GM06990 (cell line): ENCODE results near the gene GRIA1.

ENCODE experiments used
- DNase-seq: peaks from one replicate; pipeline ENCODE4 v3.0.0-alpha.2; 2011; ENCODE audit not compliant: insufficient read length; ENCODE audit errors: extremely low read depth
- H3K27me3 ChIP-seq: replicated peaks from 2 replicates; pipeline ENCODE4 v1.6.0; 2011; ENCODE audit warnings: low read length; ENCODE audit not compliant: control insufficient read depth, insufficient read depth
- H3K36me3 ChIP-seq: 2 replicates; pipeline ENCODE4 v1.5.1; 2011; ENCODE audit warnings: low read length; ENCODE audit not compliant: control insufficient read depth, insufficient read depth
- H3K4me3 ChIP-seq: replicated peaks from 2 replicates; pipeline ENCODE4 v1.5.1; 2011; ENCODE audit warnings: low read depth, mild to moderate bottlenecking, control low read depth, low read length
- CTCF ChIP-seq: IDR thresholded peaks from 2 replicates; pipeline ENCODE4 v1.5.1; 2011; ENCODE audit warnings: low read length, control low read depth, mild to moderate bottlenecking, inconsistent platforms; ENCODE audit not compliant: insufficient read depth, poor library complexity, severe bottlenecking

The GRIA1 gene

DNA sequence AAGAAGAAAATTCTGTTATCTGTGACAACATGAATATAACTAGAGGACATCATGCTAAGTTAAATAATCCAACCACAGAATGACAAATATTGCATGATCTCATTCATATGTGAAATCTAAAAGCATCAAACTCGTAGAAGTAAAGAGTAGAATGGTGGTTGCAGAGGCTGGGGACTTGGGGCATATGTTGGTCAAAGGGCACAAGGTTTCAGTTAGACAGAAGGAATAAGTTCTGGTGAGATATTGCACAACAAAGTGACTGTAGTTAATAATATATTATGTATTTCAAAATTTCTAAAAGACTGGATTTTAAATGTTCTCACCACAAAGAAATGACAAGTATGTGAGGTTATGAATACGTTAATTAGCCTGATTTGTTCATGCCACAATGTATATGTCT, 24.8 kb downstream of the GRIA1 start:
- Histone ChIP-seq H3K27me3 (no peaks in the 10 kb centered on the region), H3K36me3 (no peaks in the 10 kb centered on the region), H3K4me3 (no peak overlapping the region)
- TF ChIP-seq CTCF: no peak
- no peak for DNase-seq

- H3K4me3 ChIP-seq: no peak overlapping the region
- no peak for DNase-seq
- no peaks in the 10 kb centered on the region for H3K27me3 ChIP-seq
- no peaks in the 10 kb centered on the region for H3K36me3 ChIP-seq
- no peak for TF ChIP-seq CTCF
Measured at GRCh38 chr5:153516504-153517240, 26.2 kb downstream of the GRIA1 start.

GRCh38 chr5:153517241-153517611, 26.8 kb downstream of the GRIA1 start:
- no peaks in the 10 kb centered on the region for H3K27me3 ChIP-seq
- DNase-seq: no peak
- no peak overlapping the region for H3K4me3 ChIP-seq
- TF ChIP-seq CTCF: no peak
- H3K36me3 ChIP-seq: no peaks in the 10 kb centered on the region

DNA sequence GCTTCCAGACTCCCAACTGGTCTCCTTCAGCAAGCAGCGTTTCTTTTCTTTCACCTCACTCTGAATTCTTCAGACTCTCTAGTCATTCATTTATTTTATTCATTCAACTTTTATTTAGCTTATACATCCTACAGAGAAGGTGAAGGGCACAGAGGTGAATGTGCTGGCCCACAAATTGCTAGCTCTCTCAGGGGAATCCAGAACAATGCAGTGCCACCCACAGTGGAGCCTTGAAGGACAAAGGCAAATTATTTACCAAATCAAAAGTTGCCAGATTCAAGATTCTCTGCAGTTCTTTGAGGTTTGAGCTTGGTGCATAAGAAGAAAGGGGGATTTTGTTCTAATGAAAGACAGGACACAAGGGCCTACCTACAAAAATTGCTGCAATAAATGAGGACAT, 29.7 kb downstream of the GRIA1 start:
- H3K4me3 ChIP-seq: no peak overlapping the region
- no peaks in the 10 kb centered on the region for H3K27me3 ChIP-seq
- no peak for DNase-seq
- H3K36me3 ChIP-seq: no peaks in the 10 kb centered on the region
- no peak for TF ChIP-seq CTCF

GRCh38 chr5:153520952-153521351, 30.5 kb downstream of the GRIA1 start:
- no peaks in the 10 kb centered on the region for H3K36me3 ChIP-seq
- DNase-seq: no peak
- no peaks in the 10 kb centered on the region for H3K27me3 ChIP-seq
- no peak for TF ChIP-seq CTCF
- no peak overlapping the region for H3K4me3 ChIP-seq

- no peak overlapping the region for H3K4me3 ChIP-seq
- no peak for TF ChIP-seq CTCF
- no peaks in the 10 kb centered on the region for H3K27me3 ChIP-seq
- H3K36me3 ChIP-seq: no peaks in the 10 kb centered on the region
- DNase-seq: no peak
Measured at GRCh38 chr5:153523211-153523610, 32.7 kb downstream of the GRIA1 start.
